Effector memory CD4-positive, alpha-beta T cell (primary cell): Measurements from ENCODE around the gene OR52A5.
A peak's percentile ranks its signal among the peaks of the same experiment; 100 is the strongest.
"Not testable (repeated sequence)": the region's sequence is repeated elsewhere in the genome, so short reads cannot be mapped to it uniquely, and the experiment has no call there.

Experiments
- DNase-seq, 3 donors: peaks; one replicate each; pipeline ENCODE4 v3.0.0-alpha.2; 2020
- H3K27ac ChIP-seq: 2 replicates; pipeline ENCODE4 v1.7.0; 2013; ENCODE audit warnings: mild to moderate bottlenecking, low read length, moderate library complexity; ENCODE audit not compliant: insufficient read depth, poor library complexity, severe bottlenecking
- H3K27me3 ChIP-seq: replicated peaks from 2 replicates; pipeline ENCODE4 v1.7.0; 2013; ENCODE audit warnings: mild to moderate bottlenecking, low read length; ENCODE audit not compliant: insufficient read depth, control insufficient read depth, poor library complexity, severe bottlenecking
- H3K36me3 ChIP-seq: 2 replicates; pipeline ENCODE4 v1.7.0; 2013; ENCODE audit warnings: mild to moderate bottlenecking, low read length, moderate library complexity; ENCODE audit not compliant: control insufficient read depth, insufficient read depth
- H3K4me1 ChIP-seq: 2 replicates; pipeline ENCODE4 v1.7.0; 2013; ENCODE audit warnings: low read length, mild to moderate bottlenecking; ENCODE audit not compliant: control insufficient read depth, insufficient read depth, poor library complexity, severe bottlenecking
- H3K4me3 ChIP-seq: 2 replicates; pipeline ENCODE4 v1.7.0; 2013; ENCODE audit warnings: low read length, low read depth, mild to moderate bottlenecking; ENCODE audit not compliant: insufficient read depth, poor library complexity, severe bottlenecking
- H3K9me3 ChIP-seq: 2 replicates; pipeline ENCODE4 v1.7.0; 2013; ENCODE audit warnings: mild to moderate bottlenecking, low read length, moderate library complexity; ENCODE audit not compliant: control insufficient read depth

The OR52A5 gene

DNA sequence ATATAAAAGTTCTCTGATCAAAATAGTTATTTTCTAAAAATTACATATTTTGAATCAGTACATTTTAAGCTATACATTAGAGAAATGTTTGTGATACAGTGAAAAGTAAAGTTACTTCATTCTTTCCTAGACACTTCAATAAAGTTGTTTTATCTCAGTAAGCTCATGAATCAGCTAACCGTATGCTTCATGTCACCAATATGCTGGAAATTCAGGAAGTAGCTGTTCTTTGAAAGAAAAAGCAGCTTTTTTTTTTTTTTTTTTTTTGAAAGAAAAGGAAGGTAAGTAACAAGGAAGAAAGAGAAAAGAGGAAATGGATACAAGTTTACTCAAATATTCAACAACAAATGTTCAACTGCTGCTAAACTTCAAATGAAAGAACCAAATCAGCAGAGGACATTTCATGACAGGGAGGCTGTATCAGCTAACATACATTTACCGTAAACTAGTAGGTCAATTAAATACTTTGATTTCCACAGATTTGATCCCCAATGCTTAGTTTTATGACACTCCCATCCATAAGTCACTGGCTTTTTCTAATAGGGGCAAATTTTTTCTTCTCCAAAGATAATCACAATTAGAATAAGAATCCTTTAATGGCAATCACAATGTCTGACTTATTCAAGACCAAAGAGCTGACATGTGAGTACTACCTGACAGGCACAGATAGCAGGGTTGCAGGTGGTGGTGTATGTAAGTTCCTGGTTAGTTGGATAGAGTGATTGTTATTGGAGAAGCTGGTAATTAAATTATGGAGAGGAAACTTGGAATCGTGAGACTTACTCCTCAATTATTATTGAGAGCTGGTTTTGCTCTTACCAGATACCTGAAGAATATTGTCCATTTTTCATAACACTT lies 15.6 kb upstream of the OR52A5 start:
- Histone ChIP-seq H3K27ac (no peak overlapping the region), H3K27me3 (no peaks in the 10 kb centered on the region), H3K4me1 (no peaks in the 10 kb centered on the region), H3K9me3 (no peaks in the 10 kb centered on the region), H3K4me3 (no peak overlapping the region), H3K36me3 (no peaks in the 10 kb centered on the region)
- DNase-seq, result no peak

DNA sequence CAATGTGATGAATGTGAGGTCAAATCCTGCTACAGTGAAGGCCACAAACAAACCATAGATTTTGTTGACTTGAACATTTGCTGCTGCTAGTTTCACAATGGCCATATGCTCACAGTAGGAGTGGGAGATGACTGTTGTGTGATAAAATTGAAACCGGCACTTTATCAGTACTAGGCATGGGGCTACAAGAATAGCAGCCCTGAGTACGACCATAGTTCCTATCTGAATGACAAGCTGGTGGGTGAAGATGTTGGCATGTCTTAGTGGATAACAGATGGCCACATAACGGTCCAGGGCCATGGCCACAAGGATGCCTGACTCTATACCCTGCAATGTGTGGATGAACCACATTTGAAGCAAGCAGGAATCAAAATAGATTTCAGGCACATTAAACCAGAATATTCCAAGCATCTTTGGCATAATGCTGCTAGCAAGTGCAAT lies 13.6 kb upstream of the OR52A5 start:
- no peak overlapping the region for H3K27ac ChIP-seq
- no peak overlapping the region for H3K4me3 ChIP-seq
- H3K4me1 ChIP-seq, result no peaks in the 10 kb centered on the region
- no peak for DNase-seq
- no peaks in the 10 kb centered on the region for H3K9me3 ChIP-seq
- H3K36me3 ChIP-seq, result no peaks in the 10 kb centered on the region
- no peaks in the 10 kb centered on the region for H3K27me3 ChIP-seq

DNA sequence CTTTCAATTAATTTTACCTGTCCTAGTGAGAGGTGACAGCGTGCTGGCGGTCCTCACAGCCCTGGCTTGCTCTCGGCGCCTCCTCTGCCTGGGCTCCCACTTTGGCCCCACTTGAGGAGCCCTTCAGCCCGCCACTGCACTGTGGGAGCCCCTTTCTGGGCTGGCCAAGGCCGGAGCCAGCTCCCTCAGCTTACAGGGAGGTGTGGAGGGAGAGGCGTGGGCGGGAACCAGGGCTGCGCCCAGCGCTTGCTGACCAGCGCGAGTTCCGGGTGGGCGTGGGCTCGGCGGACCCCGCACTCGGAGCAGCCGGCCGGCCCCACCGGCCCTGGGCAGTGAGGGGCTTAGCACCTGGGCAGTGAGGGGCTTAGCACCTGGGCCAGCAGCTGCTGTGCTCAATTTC lies 6.0 kb upstream of the OR52A5 start:
- not testable (repeated sequence) for H3K27ac ChIP-seq, H3K36me3 ChIP-seq, H3K27me3 ChIP-seq, H3K4me1 ChIP-seq, H3K4me3 ChIP-seq, DNase-seq, H3K9me3 ChIP-seq

DNA sequence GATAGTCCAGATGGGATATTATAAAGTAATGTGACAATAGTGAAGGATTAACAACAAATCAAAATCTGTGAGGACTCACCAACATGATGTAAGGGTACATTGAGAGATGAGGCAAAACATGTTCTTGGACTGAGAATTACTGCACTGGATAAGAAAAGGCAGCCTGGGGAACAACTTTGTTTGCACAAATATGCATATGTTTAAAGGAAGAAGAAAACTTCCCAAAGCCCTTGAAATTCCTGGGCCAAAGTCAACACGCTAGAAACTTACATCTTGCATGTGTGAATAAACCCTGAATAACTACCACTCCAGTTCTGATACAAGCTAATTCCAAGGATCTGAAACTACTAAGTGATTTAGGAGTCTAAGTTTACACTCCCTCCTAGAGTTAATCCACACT lies 1.1 kb downstream of the OR52A5 start:
- H3K36me3 ChIP-seq, result no peaks in the 10 kb centered on the region
- DNase-seq, result no peak
- no peaks in the 10 kb centered on the region for H3K9me3 ChIP-seq
- H3K27ac ChIP-seq, result no peak overlapping the region
- no peaks in the 10 kb centered on the region for H3K27me3 ChIP-seq
- H3K4me3 ChIP-seq, result no peak overlapping the region
- no peaks in the 10 kb centered on the region for H3K4me1 ChIP-seq

DNA sequence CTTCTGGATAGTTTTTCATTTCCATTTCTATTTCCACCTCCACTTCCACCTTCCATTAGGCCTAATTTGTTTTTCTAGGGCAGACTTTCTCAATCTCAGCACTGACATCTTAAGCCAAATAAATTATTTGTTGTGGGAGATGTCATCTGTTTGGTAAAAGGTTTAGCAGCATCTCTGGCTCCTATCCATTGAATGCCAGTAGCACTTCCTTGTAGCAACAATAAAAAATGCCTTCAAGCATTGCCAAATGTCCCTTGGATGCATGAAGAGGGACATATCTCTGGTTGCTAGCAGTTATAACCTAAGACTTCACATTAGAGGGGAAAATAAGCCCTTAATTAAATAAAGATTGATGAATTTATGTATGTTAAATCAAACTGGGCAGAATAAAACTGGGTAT lies 1.9 kb downstream of the OR52A5 start:
- Histone ChIP-seq H3K9me3 (no peaks in the 10 kb centered on the region), H3K36me3 (no peaks in the 10 kb centered on the region), H3K27me3 (no peaks in the 10 kb centered on the region), H3K4me1 (no peaks in the 10 kb centered on the region), H3K27ac (no peak overlapping the region), H3K4me3 (no peak overlapping the region)
- DNase-seq, result no peak

DNA sequence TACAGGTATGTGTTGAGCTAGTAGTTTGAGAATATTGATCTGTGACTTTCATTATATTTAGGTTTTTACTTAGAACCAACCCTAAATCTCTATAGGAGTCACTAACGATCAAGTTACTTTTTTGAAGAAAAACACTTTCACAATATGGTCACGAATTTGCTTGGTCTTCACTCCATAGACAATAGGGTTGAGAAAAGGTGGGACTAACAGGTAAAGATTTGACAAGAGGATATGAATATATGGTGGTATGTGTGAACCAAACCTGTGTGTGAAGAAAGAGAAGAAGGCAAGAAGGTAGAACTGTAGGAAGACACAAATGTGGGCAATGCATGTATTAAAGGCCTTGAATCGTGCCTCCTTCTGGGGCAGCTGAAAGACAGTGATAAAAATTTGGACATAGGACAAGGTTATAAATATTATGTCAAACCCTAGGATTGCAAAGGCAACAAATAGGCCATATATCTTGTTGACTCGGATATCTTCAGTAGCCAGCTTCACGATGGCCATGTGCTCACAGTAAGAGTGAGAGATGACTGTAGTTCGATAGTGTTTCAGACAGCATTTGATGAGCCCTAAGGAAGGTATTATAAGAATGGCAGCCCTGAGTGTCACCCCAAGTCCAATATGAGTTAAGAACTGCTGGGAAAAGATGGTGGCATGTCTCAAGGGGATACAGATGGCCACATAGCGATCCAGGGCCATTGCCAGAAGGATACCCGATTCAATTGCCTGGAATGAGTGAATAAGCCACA lies 6.4 kb downstream of the OR52A5 start:
- no peak for DNase-seq
- no peak overlapping the region for H3K4me3 ChIP-seq

DNA sequence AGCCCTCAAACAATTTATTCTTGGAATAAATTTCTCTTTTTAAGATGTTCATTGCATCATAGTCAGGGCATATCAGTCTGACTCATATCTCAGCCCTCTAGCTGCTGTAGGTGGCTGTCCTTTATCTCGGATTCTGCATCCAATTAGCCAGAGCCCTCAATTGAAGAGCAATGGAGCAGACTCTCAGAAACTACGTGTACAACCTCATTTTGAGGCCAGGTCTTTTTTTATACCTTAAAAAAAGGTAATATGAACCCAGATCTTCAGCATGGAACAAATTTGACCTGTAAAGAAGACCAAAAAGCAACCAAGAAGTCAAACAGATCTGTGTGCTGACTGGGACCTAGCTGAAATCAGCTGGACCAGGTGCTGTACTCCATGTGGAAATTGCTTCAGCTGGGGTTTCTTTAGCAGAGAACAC lies 8.7 kb downstream of the OR52A5 start:
- Histone ChIP-seq H3K9me3 (no peaks in the 10 kb centered on the region), H3K27ac (no peak overlapping the region), H3K36me3 (no peaks in the 10 kb centered on the region), H3K4me1 (no peaks in the 10 kb centered on the region), H3K4me3 (no peak overlapping the region), H3K27me3 (no peaks in the 10 kb centered on the region)
- no peak for DNase-seq

More for the DNA sequence above, 6.4 kb downstream of the OR52A5 start:
- H3K27me3 ChIP-seq, result no peaks in the 10 kb centered on the region
- H3K4me1 ChIP-seq, result no peaks in the 10 kb centered on the region
- no peaks in the 10 kb centered on the region for H3K9me3 ChIP-seq
- no peak overlapping the region for H3K27ac ChIP-seq
- H3K36me3 ChIP-seq, result no peaks in the 10 kb centered on the region

DNA sequence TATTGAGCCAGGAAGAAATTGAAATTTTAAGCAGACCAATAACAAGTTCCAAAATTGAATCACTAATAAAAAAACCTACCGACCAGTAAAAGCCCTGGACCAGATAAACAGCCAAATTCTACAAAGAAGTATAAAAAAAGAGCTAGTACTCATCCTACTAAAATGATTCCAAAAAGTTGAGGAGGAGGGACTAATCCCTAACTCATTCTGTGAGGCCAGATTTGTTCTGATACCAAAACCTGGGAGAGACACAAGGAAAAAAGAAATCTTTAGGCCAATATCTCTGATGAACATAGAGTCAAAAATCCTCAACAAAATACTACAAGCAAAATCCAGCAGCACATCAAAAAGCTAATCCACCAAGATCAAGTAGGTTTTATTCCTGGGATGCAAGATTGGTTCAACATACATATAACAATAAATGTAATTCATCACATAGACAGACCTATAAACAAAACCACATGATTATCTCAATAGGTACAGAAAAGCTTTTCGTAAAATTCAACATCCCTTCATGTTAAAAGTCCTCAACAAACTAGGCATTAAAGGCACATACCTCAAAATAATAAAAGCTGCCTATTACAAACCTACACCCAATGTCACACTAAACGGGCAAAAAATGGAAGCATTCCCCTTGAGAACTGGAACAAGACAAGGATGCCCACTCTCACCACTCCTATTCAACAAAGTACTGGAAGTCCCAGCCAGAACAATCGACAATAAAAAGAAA lies 13.1 kb downstream of the OR52A5 start:
- no peaks in the 10 kb centered on the region for H3K9me3 ChIP-seq
- H3K27me3 ChIP-seq, result no peaks in the 10 kb centered on the region
- H3K27ac ChIP-seq, result no peak overlapping the region
- DNase-seq, result no peak
- H3K4me1 ChIP-seq, result no peaks in the 10 kb centered on the region
- no peaks in the 10 kb centered on the region for H3K36me3 ChIP-seq
- no peak overlapping the region for H3K4me3 ChIP-seq

DNA sequence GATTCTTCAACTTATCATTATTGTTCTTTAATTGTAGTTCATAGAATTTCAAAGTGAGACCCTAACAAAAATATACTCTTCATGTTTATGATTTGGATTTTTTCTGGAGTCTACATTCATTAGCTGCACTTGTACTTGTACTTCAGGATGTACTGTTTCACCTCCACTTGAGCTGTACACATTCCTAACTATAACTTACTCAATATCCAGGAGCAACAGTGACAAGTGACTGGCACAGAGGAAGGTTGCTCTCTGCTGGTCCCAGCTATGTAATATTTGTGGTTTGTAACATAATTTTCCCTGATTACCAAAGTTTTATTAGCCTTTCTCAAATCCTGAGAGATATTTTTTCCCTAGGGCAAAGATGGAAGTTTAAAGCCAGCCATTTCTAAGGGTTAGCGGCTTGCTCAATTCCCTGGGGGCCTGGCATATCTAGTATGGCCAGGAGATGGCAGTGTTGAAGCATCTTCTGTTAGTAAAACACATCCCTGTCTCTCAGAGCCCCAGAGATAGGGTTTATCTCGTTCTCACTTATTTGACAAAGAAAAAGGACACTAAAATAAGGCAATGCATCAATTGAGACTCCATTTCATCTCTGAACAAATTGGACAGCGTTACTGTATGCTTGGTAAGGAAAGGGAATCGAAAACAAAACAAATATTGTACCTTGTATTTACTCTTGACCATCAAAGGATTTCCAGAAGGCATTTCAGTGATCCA lies 14.2 kb downstream of the OR52A5 start:
- no peaks in the 10 kb centered on the region for H3K36me3 ChIP-seq
- no peaks in the 10 kb centered on the region for H3K4me1 ChIP-seq
- no peak overlapping the region for H3K27ac ChIP-seq
- H3K27me3 ChIP-seq, result no peaks in the 10 kb centered on the region
- peak in 1 of 3 donors; percentile 8 for DNase-seq
- no peaks in the 10 kb centered on the region for H3K9me3 ChIP-seq
- H3K4me3 ChIP-seq, result no peak overlapping the region
